Neural cell (in vitro differentiated cells): Measurements from ENCODE around the gene ASIP. TPM values are rescaled to one million over a fixed set of nuclear protein-coding genes. Genes with fewer than 3 reads are reported as not detected.

Source experiments
- H2AFZ ChIP-seq: fragments of 200-600, 300-800 bp; sonication (generic), shearing (Covaris generic); 2 replicates; pipeline ENCODE4 v1.6.0; 2014; ENCODE audit warnings: low read depth, mild to moderate bottlenecking, antibody characterized with exemption, low read length, moderate library complexity
- H3F3A ChIP-seq: fragments of 200-600 bp; shearing (Covaris generic); 2 replicates; pipeline ENCODE4 v1.6.1; 2016; ENCODE audit warnings: mild to moderate bottlenecking, moderate library complexity, mixed read lengths, antibody characterized with exemption, low read length; ENCODE audit not compliant: insufficient read depth, poor library complexity, severe bottlenecking
- H3K27ac ChIP-seq: fragments of 200-600, 300-800 bp; sonication (generic), shearing (Covaris generic); 2 replicates; pipeline ENCODE4 v1.5.1; 2014; ENCODE audit warnings: mild to moderate bottlenecking, low read length, moderate library complexity
- H3K27me3 ChIP-seq: fragments of 300-800, 200-600 bp; sonication (generic), shearing (Covaris generic); 2 replicates; pipeline ENCODE4 v1.6.0; 2014; ENCODE audit warnings: mild to moderate bottlenecking, low read depth, low read length, moderate library complexity; ENCODE audit not compliant: insufficient read depth
- H3K36me3 ChIP-seq: fragments of 300-800, 200-600 bp; sonication (generic), shearing (Covaris generic); 2 replicates; pipeline ENCODE4 v1.5.1; 2014; ENCODE audit warnings: mild to moderate bottlenecking, antibody characterized with exemption, low read length, moderate library complexity; ENCODE audit not compliant: insufficient read depth
- H3K4me2 ChIP-seq: fragments of 300-800, 200-600 bp; sonication (generic), shearing (Covaris generic); 2 replicates; pipeline ENCODE4 v1.6.0; 2014; ENCODE audit warnings: mild to moderate bottlenecking, low read length
- H3K4me3 ChIP-seq: fragments of 300-800, 200-600 bp; sonication (generic), shearing (Covaris generic); 2 replicates; pipeline ENCODE4 v1.5.1; 2014; ENCODE audit warnings: mild to moderate bottlenecking, low read length, moderate library complexity
- H3K79me2 ChIP-seq: fragments of 200-600 bp; shearing (Covaris generic); replicated peaks from 2 replicates; pipeline ENCODE4 v1.6.0; 2014; ENCODE audit warnings: mild to moderate bottlenecking, low read length, moderate library complexity; ENCODE audit not compliant: insufficient read depth
- H3K9ac ChIP-seq: fragments of 300-800, 200-600 bp; sonication (generic), shearing (Covaris generic); 2 replicates; pipeline ENCODE4 v1.6.1; 2016; ENCODE audit warnings: mild to moderate bottlenecking, low read length, mixed read lengths
- H3K9me2 ChIP-seq: fragments of 200-600 bp; shearing (Covaris generic); 2 replicates; pipeline ENCODE4 v1.6.1; 2016; ENCODE audit warnings: mild to moderate bottlenecking, low read length, mixed read lengths; ENCODE audit not compliant: insufficient read depth
- H3K9me3 ChIP-seq: fragments of 200-600, 300-800 bp; sonication (generic), shearing (Covaris generic); 2 replicates; pipeline ENCODE4 v1.6.1; 2016; ENCODE audit warnings: mild to moderate bottlenecking, mixed run types, low read length, moderate library complexity, mixed read lengths
- H4K20me1 ChIP-seq: fragments of 200-600 bp; shearing (Covaris generic); 2 replicates; pipeline ENCODE4 v1.6.1; 2016; ENCODE audit warnings: mild to moderate bottlenecking, mixed run types; ENCODE audit not compliant: insufficient read depth
- CTCF ChIP-seq: fragments of 450-650 bp; IDR thresholded peaks from 2 replicates; pipeline ENCODE4 v1.5.1; 2014; ENCODE audit warnings: antibody characterized with exemption, mild to moderate bottlenecking, moderate library complexity; ENCODE audit not compliant: poor library complexity, severe bottlenecking
- EP300 ChIP-seq: fragments of 450-650 bp; conservative IDR thresholded peaks from 2 replicates; pipeline ENCODE4 v1.6.1; 2014; ENCODE audit warnings: antibody characterized with exemption, mild to moderate bottlenecking, moderate library complexity; ENCODE audit not compliant: poor library complexity, severe bottlenecking
- EZH2 ChIP-seq: fragments of 200-600, 300-800 bp; shearing (Covaris generic), sonication (generic); IDR thresholded peaks from 2 replicates; pipeline ENCODE4 v1.6.1; 2014; ENCODE audit warnings: antibody characterized with exemption, low read length, borderline replicate concordance, mild to moderate bottlenecking; ENCODE audit not compliant: insufficient read depth, poor library complexity, severe bottlenecking
- MXI1 ChIP-seq: fragments of 450-650 bp; conservative IDR thresholded peaks from 2 replicates; pipeline ENCODE4 v1.6.1; 2014; ENCODE audit warnings: antibody characterized with exemption, mild to moderate bottlenecking; ENCODE audit not compliant: poor library complexity, severe bottlenecking
- POLR2AphosphoS5 ChIP-seq: IDR thresholded peaks from 2 replicates; pipeline ENCODE4 v1.6.1; 2012
- RAD21 ChIP-seq: fragments of 450-650 bp; conservative IDR thresholded peaks from 2 replicates; pipeline ENCODE4 v1.6.1; 2014; ENCODE audit warnings: antibody characterized with exemption, mild to moderate bottlenecking, moderate library complexity
- REST ChIP-seq: IDR thresholded peaks from 2 replicates; pipeline ENCODE4 v1.6.1; 2012; ENCODE audit warnings: borderline replicate concordance
- SMC3 ChIP-seq: fragments of 450-650 bp; conservative IDR thresholded peaks from 2 replicates; pipeline ENCODE4 v1.6.1; 2014; ENCODE audit warnings: antibody characterized with exemption, mild to moderate bottlenecking, moderate library complexity; ENCODE audit not compliant: poor library complexity
- TAF1 ChIP-seq: IDR thresholded peaks from 2 replicates; pipeline ENCODE4 v1.6.1; 2012; ENCODE audit warnings: low read depth
- polyA plus RNA-seq: library from polyadenylated mRNA; depleted of rRNA; stranded (reverse); fragments of >200 nt; gene quantifications from 2 replicates; pipeline ENCODE4 v1.2.3, GENCODE V29; 2014

The ASIP gene
- polyA plus RNA-seq, 1 donor from 2014 or later = not detected

DNA sequence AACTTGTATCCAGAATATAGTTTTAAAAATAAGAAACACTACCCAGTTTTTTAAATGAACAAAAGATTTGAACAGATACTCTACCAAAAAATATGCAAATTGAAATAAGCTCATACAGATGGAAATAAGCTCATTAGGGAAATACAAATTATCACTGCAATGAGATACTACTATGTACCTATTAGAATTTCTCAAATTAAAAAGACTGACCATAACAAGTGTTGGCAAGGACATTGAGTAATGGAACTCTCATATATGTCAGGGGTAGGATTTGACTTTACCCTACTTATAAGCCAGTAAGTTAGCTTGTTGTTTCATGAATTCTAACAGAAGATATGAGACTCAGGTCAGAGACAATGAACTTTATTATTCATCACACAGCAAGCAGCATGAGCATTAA, 9.6 kb upstream of the ASIP start:
- Histone ChIP-seq H3K4me3 (no peak overlapping the region), H3F3A (no peaks in the 10 kb centered on the region), H3K27ac (no peak overlapping the region), H4K20me1 (no peaks in the 10 kb centered on the region), H3K79me2 (no peaks in the 10 kb centered on the region), H3K36me3 (no peaks in the 10 kb centered on the region), H3K9me3 (no peaks in the 10 kb centered on the region), H3K9ac (no peak overlapping the region), H2AFZ (no peak overlapping the region), H3K9me2 (no peaks in the 10 kb centered on the region), H3K27me3 (no peaks in the 10 kb centered on the region), H3K4me2 (no peak overlapping the region)
- TF ChIP-seq EP300 = no peak
- TF ChIP-seq REST = no peak
- no peak for TF ChIP-seq POLR2AphosphoS5
- no peak for TF ChIP-seq TAF1
- TF ChIP-seq RAD21 = no peak

DNA sequence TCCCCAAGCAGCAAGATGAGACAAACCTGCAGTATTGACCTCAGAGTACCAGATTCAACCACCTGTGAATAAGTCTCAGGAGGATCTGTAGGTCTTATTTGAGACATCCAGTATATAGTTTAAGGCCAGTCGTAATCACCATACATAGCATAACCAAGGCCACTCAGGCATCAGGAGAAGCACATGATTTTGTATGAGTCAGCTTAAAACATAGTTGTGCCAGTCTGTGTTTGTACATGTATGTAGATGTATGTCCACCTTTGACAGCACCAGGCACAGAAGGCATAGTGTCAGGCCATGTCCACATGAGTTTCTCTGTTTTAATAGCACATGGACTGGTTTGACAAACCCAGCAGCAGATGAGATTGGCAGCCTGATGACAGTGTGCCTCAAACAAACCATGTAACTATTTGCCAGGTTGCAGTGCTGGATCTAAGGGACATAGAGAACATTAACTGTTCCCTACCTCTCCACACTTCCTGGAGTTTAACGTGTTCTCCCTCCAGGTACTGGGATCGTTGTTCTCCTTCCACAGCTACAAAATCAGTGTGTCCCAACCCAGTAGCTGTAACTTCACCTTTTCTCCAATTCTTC, 8.6 kb upstream of the ASIP start:
- Histone ChIP-seq H3K4me3 (no peak overlapping the region), H3K27ac (no peak overlapping the region), H4K20me1 (no peaks in the 10 kb centered on the region), H3K27me3 (no peaks in the 10 kb centered on the region), H3K79me2 (no peaks in the 10 kb centered on the region), H3F3A (no peaks in the 10 kb centered on the region), H3K4me2 (no peak overlapping the region), H3K9ac (no peak overlapping the region), H2AFZ (no peak overlapping the region), H3K9me2 (no peaks in the 10 kb centered on the region), H3K9me3 (no peaks in the 10 kb centered on the region), H3K36me3 (no peaks in the 10 kb centered on the region)
- TF ChIP-seq POLR2AphosphoS5 = no peak
- TF ChIP-seq TAF1 = no peak
- no peak for TF ChIP-seq SMC3
- TF ChIP-seq MXI1 = no peak
- no peak for TF ChIP-seq EZH2
- no peak for TF ChIP-seq EP300
- no peak for TF ChIP-seq CTCF

- no peak overlapping the region for H2AFZ ChIP-seq
- H3K9me2 ChIP-seq = no peaks in the 10 kb centered on the region
- H3K4me3 ChIP-seq = no peak overlapping the region
- no peaks in the 10 kb centered on the region for H3K27me3 ChIP-seq
- H3K9ac ChIP-seq = no peak overlapping the region
- H3K79me2 ChIP-seq = no peaks in the 10 kb centered on the region
- no peaks in the 10 kb centered on the region for H3K36me3 ChIP-seq
- no peaks in the 10 kb centered on the region for H3K9me3 ChIP-seq
- H3K27ac ChIP-seq = no peak overlapping the region
- H4K20me1 ChIP-seq = no peaks in the 10 kb centered on the region
- no peak overlapping the region for H3K4me2 ChIP-seq
- no peaks in the 10 kb centered on the region for H3F3A ChIP-seq
- TF ChIP-seq POLR2AphosphoS5 (no peak), EZH2 (no peak), RAD21 (no peak), MXI1 (no peak), TAF1 (no peak), CTCF (no peak), REST (no peak), SMC3 (no peak), EP300 (no peak)
Observed at GRCh38 chr20:34233687-34234086, 7.5 kb upstream of the ASIP start.
